ENCODE results near the gene RAX2. TPM values are rescaled to one million over a fixed set of nuclear protein-coding genes. Genes with fewer than 3 reads are reported as not detected.
A peak's percentile ranks its signal among the peaks of the same experiment; 100 is the strongest.

Gene RAX2
- total and polyA plus RNA-seq, 9 of the 15 experiments (the other 6 are each of a cell fraction or from before 2014, with no cell fraction given): not detected

DNA sequence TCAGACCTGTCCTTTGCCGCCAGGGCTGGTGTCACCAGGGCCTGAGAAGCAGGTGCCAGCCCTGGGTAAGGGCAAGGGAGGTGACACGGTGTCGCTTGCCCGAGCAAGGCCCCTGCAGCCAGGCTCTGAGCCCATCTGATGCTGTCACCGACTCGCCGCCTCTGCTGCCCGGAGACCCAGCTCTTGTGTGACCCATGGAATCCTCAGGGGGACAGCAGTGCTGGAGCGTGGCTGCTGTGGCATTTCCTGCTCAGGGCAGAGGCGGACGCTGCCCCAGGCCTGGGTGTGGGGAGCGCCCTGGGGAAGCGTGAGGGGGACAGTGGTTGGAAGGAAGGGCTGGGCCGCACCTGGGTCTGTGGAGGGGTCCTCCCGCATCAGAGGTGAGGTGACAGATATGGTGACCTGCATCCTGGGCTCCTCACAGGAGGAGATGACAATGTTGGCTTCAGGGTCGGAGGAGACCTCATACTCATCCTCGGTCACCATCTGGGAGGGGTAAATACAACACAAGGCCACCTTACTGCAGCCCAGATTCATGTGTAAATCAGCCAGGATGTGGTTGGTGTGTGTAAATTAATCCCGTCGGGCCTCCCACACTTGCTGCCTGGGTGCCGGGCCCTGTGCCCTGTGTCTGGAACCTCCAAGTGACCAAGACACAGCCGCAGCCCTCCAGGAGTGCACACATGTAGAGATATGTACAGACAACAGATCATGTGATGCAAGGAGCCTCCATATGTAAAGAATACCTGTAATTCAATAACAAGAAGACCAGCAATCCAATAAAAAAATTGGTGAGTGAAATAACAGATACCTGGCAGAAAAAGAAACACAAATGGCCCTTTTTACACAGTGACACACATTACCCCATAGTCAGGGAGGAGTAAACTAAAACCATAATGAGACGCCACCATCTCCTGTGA lies 41.7 kb upstream of the RAX2 start:
- ATAC-seq (no peak), FAIRE-seq (no peak), DNase-seq (ENCODE audit: extremely low read depth in 1 of 4, low spot score in 3 of 4) (no peak)
- POLR2A ChIA-PET: interaction anchor here (0.9 to 1.6 kb wide), 3 partner anchors 8 to 52 kb away, joined by 3 to 4 read pairs (median 3); partner anchors contain the start of genes APBA3 and MRPL54
- H3K4me3 ChIP-seq: no peak overlapping the region
- CTCF ChIA-PET (ENCODE audit: low intra/inter-chr PET ratio): no interaction called here
- H3K9me3 ChIP-seq (replicated peaks; ENCODE audit: control insufficient read depth, insufficient read depth, low read depth, low read length): no peaks in the 10 kb centered on the region
- no peaks in the 10 kb centered on the region for H4K20me1 ChIP-seq (replicated peaks; ENCODE audit: control insufficient read depth, insufficient read depth, low read length)
- intact Hi-C loops (cut with micrococcal nuclease) (no loop called here), in situ Hi-C loops (cut with MboI) (no loop called here)
- peaks cover 0 to 50% of the 10 kb centered on the region in 2 experiments for H3K4me1 ChIP-seq (replicated peaks in 1 of 2; ENCODE audit: control insufficient read depth in 2 of 2, insufficient read depth in 2 of 2, low read length in 2 of 2)
- 87% methylated on average over 20 of the region's 22 CpGs for WGBS (ENCODE audit: insufficient coverage, low coverage, missing lambda C conversion rate)
- no peak overlapping the region for H3K4me2 ChIP-seq (ENCODE audit: insufficient read depth, low read length)
- H3K27ac ChIP-seq (ENCODE audit: extremely low read depth, low read depth, low read length): no peak overlapping the region
- H2AFZ ChIP-seq (ENCODE audit: low read depth, low read length): no peak overlapping the region
- no peaks in the 10 kb centered on the region for H3K36me3 ChIP-seq (ENCODE audit: control insufficient read depth, insufficient read depth, low read length)
- H3K27me3 ChIP-seq (ENCODE audit: control insufficient read depth in 2 of 2, insufficient read depth in 2 of 2, low read length in 2 of 2): no peaks in the 10 kb centered on the region; a peak in 1 of 5 replicates
- no peaks in the 10 kb centered on the region for H3K79me2 ChIP-seq (ENCODE audit: control insufficient read depth, insufficient read depth, low read length)
- no TSS peak for BruUV-seq (replicated peaks)
- no peaks in the 10 kb centered on the region for H3K9me1 ChIP-seq (ENCODE audit: control insufficient read depth, insufficient read depth, low read length)
- H3K9ac ChIP-seq (ENCODE audit: insufficient read depth in 1 of 2, low read depth in 2 of 2, low read length in 2 of 2): 0 out of 4 replicates have a peak overlapping the region, but pooled peaks of 1 of the 2 experiments have one; percentile 19
- no peak for TF ChIP-seq CHD4 (IDR thresholded peaks at IDR 0.05; ENCODE audit: insufficient read depth, insufficient replicate concordance, low read depth, low read length, poor library complexity, severe bottlenecking)
- no peak for TF ChIP-seq NONO (IDR thresholded peaks at IDR 0.05; ENCODE audit: low read depth in 2 of 2, low read length in 1 of 2)
- 0 out of 2 replicates have a peak, but pooled peaks have one; percentile 16 for TF ChIP-seq SMARCA5 (IDR thresholded peaks at IDR 0.05)
- TF ChIP-seq, protein P1, sequence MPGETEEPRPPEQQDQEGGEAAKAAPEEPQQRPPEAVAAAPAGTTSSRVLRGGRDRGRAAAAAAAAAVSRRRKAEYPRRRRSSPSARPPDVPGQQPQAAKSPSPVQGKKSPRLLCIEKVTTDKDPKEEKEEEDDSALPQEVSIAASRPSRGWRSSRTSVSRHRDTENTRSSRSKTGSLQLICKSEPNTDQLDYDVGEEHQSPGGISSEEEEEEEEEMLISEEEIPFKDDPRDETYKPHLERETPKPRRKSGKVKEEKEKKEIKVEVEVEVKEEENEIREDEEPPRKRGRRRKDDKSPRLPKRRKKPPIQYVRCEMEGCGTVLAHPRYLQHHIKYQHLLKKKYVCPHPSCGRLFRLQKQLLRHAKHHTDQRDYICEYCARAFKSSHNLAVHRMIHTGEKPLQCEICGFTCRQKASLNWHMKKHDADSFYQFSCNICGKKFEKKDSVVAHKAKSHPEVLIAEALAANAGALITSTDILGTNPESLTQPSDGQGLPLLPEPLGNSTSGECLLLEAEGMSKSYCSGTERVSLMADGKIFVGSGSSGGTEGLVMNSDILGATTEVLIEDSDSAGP (CRISPR knock-in tag; IDR thresholded peaks at IDR 0.05): no peak
- TF ChIP-seq RBM25 (IDR thresholded peaks at IDR 0.05; ENCODE audit: low read depth, low read length, severe bottlenecking): peak; percentile 58
- no peak for TF ChIP-seq SAP30 (IDR thresholded peaks at IDR 0.05; ENCODE audit: borderline replicate concordance, insufficient read depth, low read depth, low read length, poor library complexity, severe bottlenecking)
- TF ChIP-seq RBFOX2 (IDR thresholded peaks at IDR 0.05; ENCODE audit: low read depth, low read length): peak; percentile 32; the same call in 1 of the 2 replicates
- 0 out of 2 replicates have a peak, but pooled peaks have one; percentile 36 for TF ChIP-seq CBX1 (IDR thresholded peaks at IDR 0.05; ENCODE audit: low read depth)
- TF ChIP-seq, protein P2, sequence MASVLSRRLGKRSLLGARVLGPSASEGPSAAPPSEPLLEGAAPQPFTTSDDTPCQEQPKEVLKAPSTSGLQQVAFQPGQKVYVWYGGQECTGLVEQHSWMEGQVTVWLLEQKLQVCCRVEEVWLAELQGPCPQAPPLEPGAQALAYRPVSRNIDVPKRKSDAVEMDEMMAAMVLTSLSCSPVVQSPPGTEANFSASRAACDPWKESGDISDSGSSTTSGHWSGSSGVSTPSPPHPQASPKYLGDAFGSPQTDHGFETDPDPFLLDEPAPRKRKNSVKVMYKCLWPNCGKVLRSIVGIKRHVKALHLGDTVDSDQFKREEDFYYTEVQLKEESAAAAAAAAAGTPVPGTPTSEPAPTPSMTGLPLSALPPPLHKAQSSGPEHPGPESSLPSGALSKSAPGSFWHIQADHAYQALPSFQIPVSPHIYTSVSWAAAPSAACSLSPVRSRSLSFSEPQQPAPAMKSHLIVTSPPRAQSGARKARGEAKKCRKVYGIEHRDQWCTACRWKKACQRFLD (CRISPR knock-in tag; IDR thresholded peaks at IDR 0.05): 0 out of 2 replicates have a peak, but pooled peaks have one; percentile 27
- peak; percentile 28 to 55; a peak in 1 of 4 replicates for TF ChIP-seq KDM1A (IDR thresholded peaks at IDR 0.05)
- TF ChIP-seq, protein P3, sequence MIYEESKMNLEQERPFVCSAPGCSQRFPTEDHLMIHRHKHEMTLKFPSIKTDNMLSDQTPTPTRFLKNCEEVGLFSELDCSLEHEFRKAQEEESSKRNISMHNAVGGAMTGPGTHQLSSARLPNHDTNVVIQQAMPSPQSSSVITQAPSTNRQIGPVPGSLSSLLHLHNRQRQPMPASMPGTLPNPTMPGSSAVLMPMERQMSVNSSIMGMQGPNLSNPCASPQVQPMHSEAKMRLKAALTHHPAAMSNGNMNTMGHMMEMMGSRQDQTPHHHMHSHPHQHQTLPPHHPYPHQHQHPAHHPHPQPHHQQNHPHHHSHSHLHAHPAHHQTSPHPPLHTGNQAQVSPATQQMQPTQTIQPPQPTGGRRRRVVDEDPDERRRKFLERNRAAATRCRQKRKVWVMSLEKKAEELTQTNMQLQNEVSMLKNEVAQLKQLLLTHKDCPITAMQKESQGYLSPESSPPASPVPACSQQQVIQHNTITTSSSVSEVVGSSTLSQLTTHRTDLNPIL (CRISPR knock-in tag; IDR thresholded peaks at IDR 0.05): no peak
- peak in 1 of 2 experiments; percentile 54; a peak in 1 of 4 replicates for TF ChIP-seq RCOR1 (IDR thresholded peaks at IDR 0.05; ENCODE audit: borderline replicate concordance in 1 of 2, low read depth in 2 of 2, low read length in 2 of 2)

Data from K562 (cell line).